ENCODE measurements around the gene BMP3.
A peak's percentile ranks its signal among the peaks of the same experiment; 100 is the strongest.

Gene BMP3

GRCh38 chr4:81032771-81033684 lies 2.5 kb downstream of the BMP3 start:
- H3K9me3 ChIP-seq (ENCODE audit: low read length) = no peaks in the 10 kb centered on the region
- H4K20me1 ChIP-seq (ENCODE audit: insufficient read depth, low read length) = no peaks in the 10 kb centered on the region
- TF ChIP-seq CTCF (IDR thresholded peaks at IDR 0.05; ENCODE audit: low read length) (peak; percentile 33; the same call in 1 of the 2 replicates), EZH2 (IDR thresholded peaks at IDR 0.05; ENCODE audit: borderline replicate concordance, low read length) (no peak)
- peaks cover 81% of the 10 kb centered on the region for H3K4me1 ChIP-seq (ENCODE audit: insufficient read depth, low read length, severe bottlenecking)
- peaks cover 72% of the 10 kb centered on the region for H3K79me2 ChIP-seq (ENCODE audit: insufficient read depth, low read length)
- H3K36me3 ChIP-seq (ENCODE audit: insufficient read depth, low read length) = peaks cover 45% of the 10 kb centered on the region
- H3K9me2 ChIP-seq (ENCODE audit: low read depth, low read length) = no peaks in the 10 kb centered on the region
- H3K4me2 ChIP-seq (ENCODE audit: low read length) = peak overlapping the region; percentile 94
- H2AFZ ChIP-seq (ENCODE audit: low read length) = no peak overlapping the region
- no peaks in the 10 kb centered on the region for H3K27me3 ChIP-seq (ENCODE audit: insufficient read depth, low read length)
- peak overlapping the region; percentile 93 for H3K4me3 ChIP-seq (ENCODE audit: low read depth, low read length, poor library complexity, severe bottlenecking)
- H3K9ac ChIP-seq (ENCODE audit: low read length) = peak overlapping the region; percentile 99
- H3K27ac ChIP-seq (ENCODE audit: low read depth, low read length, poor library complexity, severe bottlenecking) = peak overlapping the region; percentile 95
- 0 out of 2 replicates have a peak, but pooled peaks cover 4% of the 10 kb centered on the region for H3F3A ChIP-seq (ENCODE audit: insufficient read depth, low read length)

DNA sequence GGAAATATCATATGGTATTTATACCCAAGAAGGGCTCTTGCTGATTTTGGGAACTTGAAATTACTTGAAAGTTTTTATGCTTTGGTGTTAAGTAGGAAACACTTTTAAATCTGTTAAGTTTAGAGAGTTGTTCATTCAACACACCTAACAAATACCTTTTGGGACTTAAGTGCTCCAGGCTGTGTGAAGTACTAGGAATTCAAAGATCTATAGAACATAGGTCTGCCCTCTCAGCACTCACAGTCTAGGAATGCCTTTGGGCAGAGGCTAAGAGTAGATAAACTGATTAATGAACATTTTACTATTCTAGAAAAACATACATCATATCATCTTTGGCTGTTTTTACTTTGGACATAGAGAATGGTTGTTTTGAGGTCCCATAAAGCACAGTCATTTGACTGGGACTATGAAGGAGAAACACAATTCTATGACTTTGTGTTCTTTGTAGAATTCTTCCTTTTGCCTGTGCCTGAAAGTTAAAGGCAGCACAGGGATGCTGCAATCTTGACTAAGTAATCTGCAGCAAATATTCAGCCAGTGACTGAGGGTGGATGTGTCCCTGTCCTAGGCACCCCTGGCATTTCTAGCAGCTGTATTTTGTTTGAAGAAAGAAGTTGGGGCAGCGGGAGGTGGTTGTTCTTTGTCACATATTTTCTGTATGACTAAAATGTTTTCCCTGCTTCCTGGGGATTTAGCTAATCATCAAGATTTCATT lies 8.3 kb downstream of the BMP3 start:
- TF ChIP-seq CTCF (IDR thresholded peaks at IDR 0.05; ENCODE audit: low read length) = no peak
- no peak for TF ChIP-seq EZH2 (IDR thresholded peaks at IDR 0.05; ENCODE audit: borderline replicate concordance, low read length)
- peak overlapping the region; percentile 38 for H3K4me3 ChIP-seq (ENCODE audit: low read depth, low read length, poor library complexity, severe bottlenecking)
- peak overlapping the region; percentile 63 for H3K4me2 ChIP-seq (ENCODE audit: low read length)

DNA sequence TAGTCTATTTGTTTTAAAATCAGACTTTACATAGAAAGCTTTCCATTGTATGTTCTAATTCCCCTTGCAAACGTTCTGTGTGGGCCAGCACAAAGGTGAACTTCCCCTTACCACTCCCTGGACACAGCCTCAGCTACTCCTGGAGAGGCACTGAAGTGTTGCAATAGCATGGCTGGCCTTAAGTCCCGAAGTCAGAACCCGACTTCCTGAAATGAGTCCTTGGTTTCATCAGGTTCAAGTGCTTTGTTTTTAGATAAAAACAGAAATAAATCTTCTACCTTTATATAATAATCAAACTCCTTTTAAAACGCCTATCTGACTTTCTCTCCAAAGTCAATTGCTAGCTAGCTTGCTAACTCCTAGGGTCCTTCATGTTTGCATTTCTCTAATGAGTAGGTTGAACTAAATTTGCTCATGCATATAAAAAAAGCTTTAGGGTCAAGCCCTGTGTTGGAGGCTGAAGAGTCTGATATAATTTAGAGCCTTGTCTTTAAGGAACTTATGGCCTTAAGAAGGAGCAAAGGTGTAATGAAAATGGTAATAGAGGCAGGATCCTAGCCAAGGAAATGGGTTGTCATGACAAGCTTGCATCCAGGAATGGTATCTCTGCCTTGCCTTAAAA lies 9.0 kb downstream of the BMP3 start:
- Histone ChIP-seq H3F3A (ENCODE audit: insufficient read depth, low read length) (0 out of 2 replicates have a peak, but pooled peaks cover 9% of the 10 kb centered on the region), H4K20me1 (ENCODE audit: insufficient read depth, low read length) (no peaks in the 10 kb centered on the region), H3K9me2 (ENCODE audit: low read depth, low read length) (no peaks in the 10 kb centered on the region), H3K27me3 (ENCODE audit: insufficient read depth, low read length) (no peaks in the 10 kb centered on the region), H3K4me3 (ENCODE audit: low read depth, low read length, poor library complexity, severe bottlenecking) (peak overlapping the region; percentile 38), H3K9me3 (ENCODE audit: low read length) (no peaks in the 10 kb centered on the region), H3K36me3 (ENCODE audit: insufficient read depth, low read length) (peaks cover 68% of the 10 kb centered on the region), H2AFZ (ENCODE audit: low read length) (no peak overlapping the region), H3K4me1 (ENCODE audit: insufficient read depth, low read length, severe bottlenecking) (peaks cover 70% of the 10 kb centered on the region), H3K27ac (ENCODE audit: low read depth, low read length, poor library complexity, severe bottlenecking) (peak overlapping the region; percentile 95), H3K4me2 (ENCODE audit: low read length) (peak overlapping the region; percentile 63), H3K9ac (ENCODE audit: low read length) (peak overlapping the region; percentile 50), H3K79me2 (ENCODE audit: insufficient read depth, low read length) (peaks cover 86% of the 10 kb centered on the region)
- no peak for TF ChIP-seq EZH2 (IDR thresholded peaks at IDR 0.05; ENCODE audit: borderline replicate concordance, low read length)
- TF ChIP-seq CTCF (IDR thresholded peaks at IDR 0.05; ENCODE audit: low read length) = no peak

More for the DNA sequence above, 8.3 kb downstream of the BMP3 start:
- Histone ChIP-seq H3K4me1 (ENCODE audit: insufficient read depth, low read length, severe bottlenecking) (peaks cover 77% of the 10 kb centered on the region), H3F3A (ENCODE audit: insufficient read depth, low read length) (0 out of 2 replicates have a peak, but pooled peaks cover 9% of the 10 kb centered on the region), H3K27ac (ENCODE audit: low read depth, low read length, poor library complexity, severe bottlenecking) (peak overlapping the region; percentile 95), H2AFZ (ENCODE audit: low read length) (no peak overlapping the region), H3K27me3 (ENCODE audit: insufficient read depth, low read length) (no peaks in the 10 kb centered on the region), H3K9ac (ENCODE audit: low read length) (peak overlapping the region; percentile 50), H3K9me3 (ENCODE audit: low read length) (no peaks in the 10 kb centered on the region), H3K79me2 (ENCODE audit: insufficient read depth, low read length) (peaks cover 86% of the 10 kb centered on the region), H3K36me3 (ENCODE audit: insufficient read depth, low read length) (peaks cover 67% of the 10 kb centered on the region), H3K9me2 (ENCODE audit: low read depth, low read length) (no peaks in the 10 kb centered on the region), H4K20me1 (ENCODE audit: insufficient read depth, low read length) (no peaks in the 10 kb centered on the region)
